ENCODE data around the gene ERCC1. TPM values are rescaled to one million over a fixed set of nuclear protein-coding genes. Genes with fewer than 3 reads are reported as not detected.
"Not testable (repeated sequence)": the region's sequence is repeated elsewhere in the genome, so short reads cannot be mapped to it uniquely, and the experiment has no call there.

Gene ERCC1
- total RNA-seq, 1 experiment from 2014 or later, result 125 TPM

GRCh38 chr19:45440873-45441654 is 17.3 kb upstream of the ERCC1 start:
- in situ Hi-C loops (cut with HindIII; ENCODE audit: low pct_unique_long_range_greater_than_20kb, low sequenced_read_pairs), result no loop called here
- DNase-seq (ENCODE audit: low read depth, low spot score), result peak; percentile 78

- in situ Hi-C loops (cut with HindIII; ENCODE audit: low pct_unique_long_range_greater_than_20kb, low sequenced_read_pairs), result no loop called here
- DNase-seq (ENCODE audit: low read depth, low spot score), result no peak
Observed at GRCh38 chr19:45440259-45440638, 16.5 kb upstream of the ERCC1 start.

- peak; percentile 60 for DNase-seq (ENCODE audit: low read depth, low spot score)
- in situ Hi-C loops (cut with HindIII; ENCODE audit: low pct_unique_long_range_greater_than_20kb, low sequenced_read_pairs), result no loop called here
Observed at GRCh38 chr19:45439569-45440258, 16.0 kb upstream of the ERCC1 start.

- in situ Hi-C loops (cut with HindIII; ENCODE audit: low pct_unique_long_range_greater_than_20kb, low sequenced_read_pairs), result no loop called here
- DNase-seq (ENCODE audit: low read depth, low spot score), result no peak
Observed at GRCh38 chr19:45439190-45439568, 15.5 kb upstream of the ERCC1 start.

GRCh38 chr19:45437328-45437727 is 13.6 kb upstream of the ERCC1 start:
- DNase-seq (ENCODE audit: low read depth, low spot score), result no peak
- in situ Hi-C loops (cut with HindIII; ENCODE audit: low pct_unique_long_range_greater_than_20kb, low sequenced_read_pairs), result no loop called here

GRCh38 chr19:45432543-45432942 is 8.8 kb upstream of the ERCC1 start:
- in situ Hi-C loops (cut with HindIII; ENCODE audit: low pct_unique_long_range_greater_than_20kb, low sequenced_read_pairs); DNase-seq (ENCODE audit: low read depth, low spot score): not testable (repeated sequence)

GRCh38 chr19:45431008-45431407 is 7.3 kb upstream of the ERCC1 start:
- DNase-seq (ENCODE audit: low read depth, low spot score); in situ Hi-C loops (cut with HindIII; ENCODE audit: low pct_unique_long_range_greater_than_20kb, low sequenced_read_pairs): not testable (repeated sequence)

GRCh38 chr19:45429896-45430295 is 6.2 kb upstream of the ERCC1 start:
- in situ Hi-C loops (cut with HindIII; ENCODE audit: low pct_unique_long_range_greater_than_20kb, low sequenced_read_pairs); DNase-seq (ENCODE audit: low read depth, low spot score): not testable (repeated sequence)

- no peak for DNase-seq (ENCODE audit: low read depth, low spot score)
- in situ Hi-C loops (cut with HindIII; ENCODE audit: low pct_unique_long_range_greater_than_20kb, low sequenced_read_pairs), result no loop called here
Observed at GRCh38 chr19:45428384-45429231, 4.9 kb upstream of the ERCC1 start.

GRCh38 chr19:45424191-45425058 is 708 bp upstream of the ERCC1 start:
- in situ Hi-C loops (cut with HindIII; ENCODE audit: low pct_unique_long_range_greater_than_20kb, low sequenced_read_pairs), result no loop called here
- DNase-seq (ENCODE audit: low read depth, low spot score), result peak; percentile 91

- DNase-seq (ENCODE audit: low read depth, low spot score), result no peak
- in situ Hi-C loops (cut with HindIII; ENCODE audit: low pct_unique_long_range_greater_than_20kb, low sequenced_read_pairs), result no loop called here
Observed at GRCh38 chr19:45423033-45423588, 606 bp downstream of the ERCC1 start.

- DNase-seq (ENCODE audit: low read depth, low spot score), result no peak
- in situ Hi-C loops (cut with HindIII; ENCODE audit: low pct_unique_long_range_greater_than_20kb, low sequenced_read_pairs), result no loop called here
Observed at GRCh38 chr19:45421947-45422498, 1.7 kb downstream of the ERCC1 start.

- in situ Hi-C loops (cut with HindIII; ENCODE audit: low pct_unique_long_range_greater_than_20kb, low sequenced_read_pairs), result no loop called here
- no peak for DNase-seq (ENCODE audit: low read depth, low spot score)
Observed at GRCh38 chr19:45420871-45421270, 2.8 kb downstream of the ERCC1 start.

- in situ Hi-C loops (cut with HindIII; ENCODE audit: low pct_unique_long_range_greater_than_20kb, low sequenced_read_pairs), result no loop called here
- no peak for DNase-seq (ENCODE audit: low read depth, low spot score)
Observed at GRCh38 chr19:45420356-45420755, 3.4 kb downstream of the ERCC1 start.

GRCh38 chr19:45419895-45420294 is 3.8 kb downstream of the ERCC1 start:
- no peak for DNase-seq (ENCODE audit: low read depth, low spot score)
- in situ Hi-C loops (cut with HindIII; ENCODE audit: low pct_unique_long_range_greater_than_20kb, low sequenced_read_pairs), result no loop called here

GRCh38 chr19:45419396-45419795 is 4.3 kb downstream of the ERCC1 start:
- no peak for DNase-seq (ENCODE audit: low read depth, low spot score)

GRCh38 chr19:45418802-45419201 is 4.9 kb downstream of the ERCC1 start:
- in situ Hi-C loops (cut with HindIII; ENCODE audit: low pct_unique_long_range_greater_than_20kb, low sequenced_read_pairs), result no loop called here
- DNase-seq (ENCODE audit: low read depth, low spot score), result no peak

More at GRCh38 chr19:45419396-45419795, 4.3 kb downstream of the ERCC1 start:
- in situ Hi-C loops (cut with HindIII; ENCODE audit: low pct_unique_long_range_greater_than_20kb, low sequenced_read_pairs), result no loop called here

Data from SK-MEL-5 (cell line).